HEK293T (cell line): ENCODE data around the gene TMC1.

Experiments used
- BHLHE40 ChIP-seq: fragments of 450-650 bp; IDR thresholded peaks from 2 replicates; pipeline ENCODE4 v1.6.1; 2016; ENCODE audit warnings: mild to moderate bottlenecking, moderate library complexity, borderline replicate concordance
- CTBP1 ChIP-seq: fragments of 450-650 bp; IDR thresholded peaks from 2 replicates; pipeline ENCODE4 v1.6.1; 2016; ENCODE audit warnings: borderline replicate concordance
- ELF4 ChIP-seq: fragments of 450-650 bp; IDR thresholded peaks from 2 replicates; pipeline ENCODE4 v1.6.1; 2017; ENCODE audit warnings: antibody characterized with exemption
- FOXA1 ChIP-seq: fragments of 450-650 bp; IDR thresholded peaks from 2 replicates; pipeline ENCODE4 v1.6.1; 2016; ENCODE audit warnings: mild to moderate bottlenecking
- FOXK2 ChIP-seq: fragments of 450-650 bp; IDR thresholded peaks from 2 replicates; pipeline ENCODE4 v1.6.1; 2016; ENCODE audit warnings: mild to moderate bottlenecking
- FOXM1 ChIP-seq: fragments of 450-650 bp; IDR thresholded peaks from 2 replicates; pipeline ENCODE4 v1.6.1; 2017; ENCODE audit warnings: mild to moderate bottlenecking, borderline replicate concordance
- HDGF ChIP-seq: fragments of 450-650 bp; IDR thresholded peaks from 2 replicates; pipeline ENCODE4 v1.6.1; 2017; ENCODE audit warnings: antibody characterized with exemption, borderline replicate concordance
- L3MBTL2 ChIP-seq: fragments of 450-650 bp; conservative IDR thresholded peaks from 2 replicates; pipeline ENCODE4 v1.6.1; 2016; ENCODE audit warnings: mild to moderate bottlenecking
- LEF1 ChIP-seq: fragments of 450-650 bp; IDR thresholded peaks from 2 replicates; pipeline ENCODE4 v1.6.1; 2017; ENCODE audit warnings: mild to moderate bottlenecking, borderline replicate concordance
- SP1 ChIP-seq: fragments of 450-650 bp; IDR thresholded peaks from 2 replicates; pipeline ENCODE4 v1.6.1; 2017
- TARDBP ChIP-seq: fragments of 450-650 bp; IDR thresholded peaks from 2 replicates; pipeline ENCODE4 v1.6.1; 2016
- ZNF384 ChIP-seq: fragments of 450-650 bp; IDR thresholded peaks from 2 replicates; pipeline ENCODE4 v1.6.1; 2016
- TF ChIP-seq, protein P1 (sequence below): fragments of 450-650 bp; IDR thresholded peaks from 2 replicates; pipeline ENCODE4 v1.6.1; 2016

DNA sequence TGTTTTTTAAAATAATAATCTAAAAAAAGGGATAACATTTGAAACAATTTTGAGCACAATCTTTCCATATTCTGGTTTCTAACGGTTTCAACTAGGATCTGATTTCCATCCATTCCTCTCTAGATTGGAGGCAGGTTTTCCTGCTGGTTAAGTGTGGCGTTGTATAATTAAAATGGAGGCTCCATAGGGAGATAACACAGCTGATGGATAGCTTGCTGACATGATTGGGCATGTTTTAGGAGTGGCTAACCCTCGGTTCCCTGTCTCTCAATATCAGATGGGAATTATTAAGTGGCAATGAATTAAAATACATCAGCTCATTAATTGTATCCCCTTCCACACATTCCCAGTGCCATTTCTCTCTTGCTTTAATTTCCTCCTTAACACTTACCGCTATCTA is 222.4 kb downstream of the TMC1 start:
- TF ChIP-seq BHLHE40 (no peak), FOXA1 (no peak), FOXM1 (no peak), ELF4 (no peak), SP1 (no peak), LEF1 (no peak), ZNF384 (no peak), TARDBP (no peak), CTBP1 (no peak), L3MBTL2 (no peak), FOXK2 (no peak), HDGF (no peak)
- TF ChIP-seq, protein P1, sequence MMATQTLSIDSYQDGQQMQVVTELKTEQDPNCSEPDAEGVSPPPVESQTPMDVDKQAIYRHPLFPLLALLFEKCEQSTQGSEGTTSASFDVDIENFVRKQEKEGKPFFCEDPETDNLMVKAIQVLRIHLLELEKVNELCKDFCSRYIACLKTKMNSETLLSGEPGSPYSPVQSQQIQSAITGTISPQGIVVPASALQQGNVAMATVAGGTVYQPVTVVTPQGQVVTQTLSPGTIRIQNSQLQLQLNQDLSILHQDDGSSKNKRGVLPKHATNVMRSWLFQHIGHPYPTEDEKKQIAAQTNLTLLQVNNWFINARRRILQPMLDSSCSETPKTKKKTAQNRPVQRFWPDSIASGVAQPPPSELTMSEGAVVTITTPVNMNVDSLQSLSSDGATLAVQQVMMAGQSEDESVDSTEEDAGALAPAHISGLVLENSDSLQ: no peak
